ENCODE results near the gene GAD2. TPM values are rescaled to one million over a fixed set of nuclear protein-coding genes. Genes with fewer than 3 reads are reported as not detected.

The GAD2 gene
- total RNA-seq, 6 donors from 2014 or later, result not detected

DNA sequence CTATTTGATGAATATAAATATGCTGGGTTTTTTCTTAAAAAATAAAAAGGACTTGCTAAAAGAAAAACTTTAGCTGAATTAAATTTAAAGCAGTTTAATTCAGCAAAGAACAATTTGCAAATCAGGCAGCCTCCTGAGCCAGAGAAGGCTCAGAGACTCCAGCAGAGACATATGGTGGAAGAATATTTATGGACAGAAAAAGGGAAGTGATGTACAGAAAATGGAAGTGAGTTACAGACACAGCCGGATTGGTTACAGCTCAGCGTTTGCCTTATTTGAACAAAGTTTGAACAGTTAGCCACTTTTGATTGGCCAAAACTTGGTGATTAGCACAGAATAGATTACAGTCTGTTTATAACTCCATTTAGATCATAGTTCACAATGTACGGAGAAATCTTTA is 110.3 kb downstream of the GAD2 start:
- H3K4me3 ChIP-seq, result no peak overlapping the region
- 72 to 82% methylated on average over 3 of the region's 3 CpGs for WGBS, 2 donors
- H3K4me1 ChIP-seq, result no peaks in the 10 kb centered on the region
- TF ChIP-seq POLR2A (IDR thresholded peaks at IDR 0.05) (no peak), POLR2AphosphoS5 (IDR thresholded peaks at IDR 0.05) (no peak), EP300 (IDR thresholded peaks at IDR 0.05) (no peak)
- TF ChIP-seq, protein P1, sequence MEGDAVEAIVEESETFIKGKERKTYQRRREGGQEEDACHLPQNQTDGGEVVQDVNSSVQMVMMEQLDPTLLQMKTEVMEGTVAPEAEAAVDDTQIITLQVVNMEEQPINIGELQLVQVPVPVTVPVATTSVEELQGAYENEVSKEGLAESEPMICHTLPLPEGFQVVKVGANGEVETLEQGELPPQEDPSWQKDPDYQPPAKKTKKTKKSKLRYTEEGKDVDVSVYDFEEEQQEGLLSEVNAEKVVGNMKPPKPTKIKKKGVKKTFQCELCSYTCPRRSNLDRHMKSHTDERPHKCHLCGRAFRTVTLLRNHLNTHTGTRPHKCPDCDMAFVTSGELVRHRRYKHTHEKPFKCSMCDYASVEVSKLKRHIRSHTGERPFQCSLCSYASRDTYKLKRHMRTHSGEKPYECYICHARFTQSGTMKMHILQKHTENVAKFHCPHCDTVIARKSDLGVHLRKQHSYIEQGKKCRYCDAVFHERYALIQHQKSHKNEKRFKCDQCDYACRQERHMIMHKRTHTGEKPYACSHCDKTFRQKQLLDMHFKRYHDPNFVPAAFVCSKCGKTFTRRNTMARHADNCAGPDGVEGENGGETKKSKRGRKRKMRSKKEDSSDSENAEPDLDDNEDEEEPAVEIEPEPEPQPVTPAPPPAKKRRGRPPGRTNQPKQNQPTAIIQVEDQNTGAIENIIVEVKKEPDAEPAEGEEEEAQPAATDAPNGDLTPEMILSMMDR (IDR thresholded peaks at IDR 0.05), result no peak
- no peaks in the 10 kb centered on the region for H3K9me3 ChIP-seq
- no peaks in the 10 kb centered on the region for H3K27me3 ChIP-seq
- no peak for DNase-seq
- ATAC-seq (ENCODE audit: low FRiP score in 2 of 2), result no peak
- no peak overlapping the region for H3K27ac ChIP-seq
- no peaks in the 10 kb centered on the region for H3K36me3 ChIP-seq

DNA sequence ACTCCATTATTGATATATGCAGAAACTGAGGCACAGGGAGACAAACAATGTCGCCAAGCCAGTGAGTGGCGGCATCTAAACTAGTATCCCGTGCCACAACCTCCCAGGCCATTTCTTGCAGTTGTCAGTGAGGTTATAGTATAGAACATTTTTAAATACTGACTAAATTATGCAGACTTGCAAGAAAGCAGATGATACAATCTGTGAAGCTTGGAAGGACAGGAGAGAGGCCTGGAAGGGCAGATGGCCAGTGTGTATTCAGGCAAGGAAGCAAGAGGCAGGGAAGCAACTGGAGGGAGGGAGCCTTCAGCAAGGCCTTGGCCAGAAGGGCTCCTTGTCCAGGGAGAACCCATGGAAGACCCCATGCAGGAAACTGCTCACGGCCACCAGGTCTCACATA is 111.2 kb downstream of the GAD2 start:
- no peak overlapping the region for H3K27ac ChIP-seq
- ATAC-seq (ENCODE audit: low FRiP score in 2 of 2), result no peak
- 94 to 95% methylated on average over 4 of the region's 4 CpGs for WGBS, 2 donors
- H3K36me3 ChIP-seq, result no peaks in the 10 kb centered on the region
- DNase-seq, result no peak
- no peaks in the 10 kb centered on the region for H3K4me1 ChIP-seq
- H3K9me3 ChIP-seq, result no peaks in the 10 kb centered on the region
- H3K27me3 ChIP-seq, result no peaks in the 10 kb centered on the region
- TF ChIP-seq, protein P1 (IDR thresholded peaks at IDR 0.05), result no peak
- no peak for TF ChIP-seq POLR2A (IDR thresholded peaks at IDR 0.05)
- TF ChIP-seq POLR2AphosphoS5 (IDR thresholded peaks at IDR 0.05), result no peak
- TF ChIP-seq EP300 (IDR thresholded peaks at IDR 0.05), result no peak
- H3K4me3 ChIP-seq, result no peak overlapping the region

DNA sequence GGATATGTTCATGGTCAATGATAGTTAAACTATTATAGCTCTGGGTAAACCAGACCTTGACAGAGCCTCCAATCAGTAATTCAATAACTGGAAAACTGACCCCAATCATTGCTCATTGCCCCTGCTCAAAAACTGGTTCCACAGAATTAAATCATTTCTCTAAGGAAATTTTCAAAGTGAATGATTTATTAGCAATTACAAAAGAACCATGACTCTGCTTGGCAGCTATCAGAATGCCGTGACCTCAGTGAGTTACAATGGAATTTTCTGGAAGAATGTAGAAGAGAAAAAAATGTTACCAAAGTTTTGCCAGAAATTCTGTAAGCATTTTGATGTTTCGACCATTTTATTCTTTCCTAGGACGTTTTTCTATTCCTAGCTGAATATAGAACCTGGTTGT is 114.8 kb downstream of the GAD2 start:
- 79% methylated on average over 3 of the region's 3 CpGs for WGBS, 2 donors
- TF ChIP-seq, protein P1 (IDR thresholded peaks at IDR 0.05), result no peak
- TF ChIP-seq POLR2A (IDR thresholded peaks at IDR 0.05) (no peak), POLR2AphosphoS5 (IDR thresholded peaks at IDR 0.05) (no peak), EP300 (IDR thresholded peaks at IDR 0.05) (no peak)
- peak in 1 of 2 donors; percentile 34 for ATAC-seq (ENCODE audit: low FRiP score in 2 of 2)

DNA sequence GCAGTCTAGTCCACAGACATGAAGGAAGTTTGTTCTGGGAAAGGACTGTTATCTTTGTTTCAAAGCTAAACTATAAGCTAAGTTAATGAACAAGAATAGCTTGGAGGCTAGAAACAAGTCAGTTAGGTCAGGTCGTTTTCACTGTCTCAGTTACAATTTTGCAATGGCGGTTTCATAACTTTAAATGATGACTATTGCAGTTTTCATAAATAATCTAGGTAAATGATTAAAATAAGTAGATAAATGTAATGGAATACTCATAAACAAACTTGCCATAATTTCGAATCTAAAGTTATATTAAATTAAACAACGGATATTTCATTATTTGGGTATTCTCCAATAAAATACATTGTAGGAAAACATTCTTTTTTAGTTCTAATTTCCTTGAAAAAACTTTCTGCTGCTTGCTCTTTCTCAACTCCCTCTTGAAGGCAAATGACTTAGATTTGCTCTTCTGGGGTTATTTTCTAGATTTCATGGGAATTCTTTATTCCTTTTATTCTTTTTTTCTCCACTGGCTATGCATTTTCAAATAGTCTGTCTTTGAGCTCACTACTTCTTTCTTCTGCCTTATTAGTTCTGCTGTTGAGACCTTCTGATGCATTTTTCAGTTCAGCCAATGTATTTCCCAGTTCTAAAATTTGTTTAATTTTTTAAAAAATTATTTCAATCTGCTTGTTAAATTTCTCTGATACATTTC is 117.8 kb downstream of the GAD2 start:
- Histone ChIP-seq H3K27me3 (no peaks in the 10 kb centered on the region), H3K4me1 (peaks cover 0 to 5% (median 4%) of the 10 kb centered on the region in 4 donors), H3K9me3 (no peaks in the 10 kb centered on the region), H3K36me3 (no peaks in the 10 kb centered on the region), H3K27ac (no peak overlapping the region), H3K4me3 (no peak overlapping the region)
- 75 to 85% methylated on average over 4 of the region's 4 CpGs for WGBS, 2 donors
- no peak for DNase-seq
- ATAC-seq (ENCODE audit: low FRiP score in 2 of 2), result no peak
- TF ChIP-seq POLR2AphosphoS5 (IDR thresholded peaks at IDR 0.05) (no peak), POLR2A (IDR thresholded peaks at IDR 0.05) (no peak), EP300 (IDR thresholded peaks at IDR 0.05) (no peak)
- TF ChIP-seq, protein P1 (IDR thresholded peaks at IDR 0.05), result no peak

More for the DNA sequence above, 114.8 kb downstream of the GAD2 start:
- DNase-seq, result no peak
- H3K4me1 ChIP-seq, result peaks cover 0 to 5% (median 2%) of the 10 kb centered on the region in 4 donors
- no peaks in the 10 kb centered on the region for H3K36me3 ChIP-seq
- H3K9me3 ChIP-seq, result no peaks in the 10 kb centered on the region
- no peak overlapping the region for H3K4me3 ChIP-seq
- H3K27me3 ChIP-seq, result no peaks in the 10 kb centered on the region
- H3K27ac ChIP-seq, result no peak overlapping the region
